Activated T-helper 2 cell treated with anti-CD3 and anti-CD28 coated beads, Interferon-gamma antibody, Interleukin-2, Interleukin-4, amounts not matched to agents 10 μg/mL and 5 μg/mL and 100 μg/mL, durations not matched to agents 14 hours and 24 hours and 36 hours (primary cell): ENCODE measurements around the gene MRPL12. TPM values are rescaled to one million over a fixed set of nuclear protein-coding genes. Genes with fewer than 3 reads are reported as not detected.

Source experiments
- DNase-seq: peaks from one replicate; pipeline ENCODE4 v3.0.0; 2021; ENCODE audit warnings: low spot score
- H3K27ac Mint-ChIP-seq: one replicate; pipeline ENCODE4 v1.8.0; 2021; ENCODE audit warnings: mixed read lengths
- H3K27me3 Mint-ChIP-seq: one replicate; pipeline ENCODE4 v1.8.0; 2021; ENCODE audit warnings: low read depth, mixed read lengths
- H3K36me3 Mint-ChIP-seq: one replicate; pipeline ENCODE4 v1.8.0; 2021; ENCODE audit warnings: low read depth, mixed read lengths
- H3K4me1 Mint-ChIP-seq: one replicate; pipeline ENCODE4 v1.8.0; 2021; ENCODE audit warnings: low read depth, mixed read lengths
- H3K4me3 Mint-ChIP-seq: one replicate; pipeline ENCODE4 v1.8.0; 2021; ENCODE audit warnings: low read depth, mild to moderate bottlenecking, moderate library complexity, mixed read lengths
- H3K9me3 Mint-ChIP-seq: one replicate; pipeline ENCODE4 v1.8.0; 2021; ENCODE audit warnings: mixed read lengths
- intact Hi-C: fragments of 100-400 bp; cut with micrococcal nuclease; formaldehyde crosslinking; loops from one replicate; pipeline ENCODE4 v1.15.1; 2023
- total RNA-seq: library from RNA; stranded (reverse); gene quantifications from 2 replicates; pipeline ENCODE4 v1.2.3, GENCODE V29; 2022

The MRPL12 gene
- total RNA-seq, 1 donor from 2014 or later, result 179 TPM

DNA sequence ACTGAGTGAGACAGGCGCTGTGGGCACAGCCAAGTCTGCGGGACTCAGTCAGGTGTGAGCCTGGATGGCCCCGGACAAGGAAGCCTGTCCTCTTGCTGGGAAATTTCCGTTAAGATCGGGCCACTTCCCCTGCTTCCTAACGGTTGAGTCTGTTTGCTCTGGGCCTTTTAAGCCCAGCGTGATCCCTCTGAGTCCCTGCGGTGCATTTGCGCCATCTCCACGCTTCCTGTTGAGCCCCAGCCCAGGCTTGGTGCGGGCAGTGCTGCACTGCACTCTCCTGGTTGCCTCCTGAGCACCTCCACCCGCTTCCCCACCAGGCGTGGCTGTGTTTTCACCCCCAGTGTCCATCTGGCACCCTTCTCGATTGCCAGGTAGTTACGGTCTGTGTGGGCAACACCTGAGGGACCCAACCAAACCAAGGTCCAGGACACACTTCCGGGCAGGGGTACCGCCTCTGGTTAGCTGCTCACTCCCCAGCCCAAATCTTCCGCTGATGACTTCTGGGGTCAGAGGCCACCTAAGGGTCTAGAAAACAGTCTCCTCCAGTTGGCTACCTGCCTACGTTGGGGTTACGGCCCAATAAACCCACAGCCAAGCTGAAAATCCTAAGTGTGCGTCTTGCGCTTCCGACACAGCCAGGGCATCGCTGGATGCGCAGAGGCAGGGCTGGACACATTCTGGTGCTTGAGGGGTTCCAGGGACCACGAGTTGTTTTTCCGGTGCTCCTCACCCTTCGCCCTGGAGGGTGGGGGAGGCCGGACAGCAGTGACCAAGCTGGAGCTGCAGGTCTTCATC is 7.5 kb downstream of the MRPL12 start:
- Mint-ChIP-seq H3K4me3 (peak overlapping the region; percentile 75), H3K27ac (peak overlapping the region; percentile 59), H3K27me3 (no peaks in the 10 kb centered on the region), H3K4me1 (peaks cover 11% of the 10 kb centered on the region), H3K36me3 (peaks cover 29% of the 10 kb centered on the region), H3K9me3 (no peaks in the 10 kb centered on the region)
- DNase-seq, result no peak
- intact Hi-C loops, result no loop called here

DNA sequence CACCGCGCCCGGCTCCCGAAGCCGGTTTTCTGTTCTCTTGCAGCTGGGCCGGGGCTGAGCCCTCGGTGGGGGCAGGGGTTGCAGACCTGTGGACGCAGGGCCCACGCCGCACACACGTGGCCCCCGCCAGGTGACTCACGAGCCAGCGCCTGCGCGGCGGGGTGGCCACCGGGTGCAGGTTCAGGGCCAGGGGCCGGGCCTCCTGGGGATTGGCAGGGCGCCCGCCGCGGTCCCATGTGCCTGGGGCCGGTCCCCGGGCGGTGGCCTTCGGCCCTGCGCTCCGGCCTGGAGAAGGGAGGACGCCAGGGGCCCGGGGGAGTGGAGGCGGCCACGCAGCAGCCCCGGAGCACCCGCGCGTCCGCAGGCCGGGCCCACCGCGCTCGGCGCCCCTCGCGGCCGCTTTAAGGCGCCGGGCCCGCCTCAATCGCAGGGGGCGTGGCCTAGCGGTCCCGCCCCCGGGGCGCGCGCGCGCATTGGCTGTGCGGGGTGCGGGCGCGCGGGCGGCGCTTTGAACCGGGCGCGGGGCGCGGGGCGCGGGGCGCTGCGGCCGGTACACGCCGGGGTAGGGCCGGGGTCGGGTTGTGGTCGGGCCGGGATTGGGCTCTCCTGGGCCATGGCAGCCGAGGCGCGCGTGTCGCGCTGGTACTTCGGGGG is 8.8 kb downstream of the MRPL12 start, which contains the start of gene SLC25A10:
Gene SLC25A10 (plus strand): TSS at position 471 of the 654 bp plus-strand sequence. CDS start 143 bp downstream, at position 614.
- Mint-ChIP-seq H3K36me3 (peaks cover 17% of the 10 kb centered on the region), H3K9me3 (no peaks in the 10 kb centered on the region), H3K4me3 (peak within 1 kb of the TSS; percentile 95), H3K4me1 (peaks cover 11% of the 10 kb centered on the region), H3K27ac (peak within 1 kb of the TSS; percentile 86), H3K27me3 (no peaks in the 10 kb centered on the region)
- peak; percentile 79 for DNase-seq
- intact Hi-C loops, result loop anchor here (1.0 kb wide), 1 partner anchor 9 kb away; the partner anchor contains the start of gene MRPL12

DNA sequence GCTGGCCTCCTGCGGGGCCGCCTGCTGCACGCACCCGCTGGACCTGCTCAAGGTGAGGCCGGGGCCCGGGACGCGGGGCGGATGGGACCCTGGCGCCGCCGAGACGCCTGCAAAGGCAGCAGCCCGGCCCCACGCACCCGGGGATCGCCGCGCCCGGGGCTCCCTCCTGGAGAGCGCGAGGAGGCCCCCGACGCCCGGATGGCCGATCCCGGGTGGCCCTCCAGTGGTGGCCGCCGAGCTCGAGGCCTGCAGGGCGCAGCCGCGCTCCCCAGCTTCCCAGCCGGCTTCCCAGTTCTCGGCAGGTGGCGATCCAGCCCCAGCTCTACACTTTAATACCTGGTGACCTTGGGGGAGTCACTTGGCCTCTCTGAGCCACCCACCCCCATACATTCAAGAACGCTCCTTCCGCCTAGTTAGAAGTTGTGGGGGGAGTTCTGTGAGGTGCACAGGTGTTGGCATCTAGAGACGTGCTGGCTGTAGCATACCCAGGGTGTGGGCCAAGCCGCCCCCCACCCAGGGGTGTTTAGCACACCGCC is 9.4 kb downstream of the MRPL12 start:
- H3K27ac Mint-ChIP-seq, result peak overlapping the region; percentile 86
- H3K9me3 Mint-ChIP-seq, result no peaks in the 10 kb centered on the region

GRCh38 chr17:81713004-81713555 is 9.9 kb downstream of the MRPL12 start:
- Mint-ChIP-seq H3K4me1 (peaks cover 11% of the 10 kb centered on the region), H3K9me3 (no peaks in the 10 kb centered on the region), H3K36me3 (peaks cover 10% of the 10 kb centered on the region), H3K4me3 (peak overlapping the region; percentile 95), H3K27me3 (no peaks in the 10 kb centered on the region), H3K27ac (peak overlapping the region; percentile 86)
- intact Hi-C loops, result no loop called here
- no peak for DNase-seq

More for the DNA sequence above, 9.4 kb downstream of the MRPL12 start:
- H3K4me3 Mint-ChIP-seq, result peak overlapping the region; percentile 95
- H3K36me3 Mint-ChIP-seq, result peaks cover 14% of the 10 kb centered on the region
- DNase-seq, result no peak
- intact Hi-C loops, result loop anchor here (1.0 kb wide), 1 partner anchor 9 kb away; the partner anchor contains the start of gene MRPL12
- H3K27me3 Mint-ChIP-seq, result no peaks in the 10 kb centered on the region
- peaks cover 11% of the 10 kb centered on the region for H3K4me1 Mint-ChIP-seq

DNA sequence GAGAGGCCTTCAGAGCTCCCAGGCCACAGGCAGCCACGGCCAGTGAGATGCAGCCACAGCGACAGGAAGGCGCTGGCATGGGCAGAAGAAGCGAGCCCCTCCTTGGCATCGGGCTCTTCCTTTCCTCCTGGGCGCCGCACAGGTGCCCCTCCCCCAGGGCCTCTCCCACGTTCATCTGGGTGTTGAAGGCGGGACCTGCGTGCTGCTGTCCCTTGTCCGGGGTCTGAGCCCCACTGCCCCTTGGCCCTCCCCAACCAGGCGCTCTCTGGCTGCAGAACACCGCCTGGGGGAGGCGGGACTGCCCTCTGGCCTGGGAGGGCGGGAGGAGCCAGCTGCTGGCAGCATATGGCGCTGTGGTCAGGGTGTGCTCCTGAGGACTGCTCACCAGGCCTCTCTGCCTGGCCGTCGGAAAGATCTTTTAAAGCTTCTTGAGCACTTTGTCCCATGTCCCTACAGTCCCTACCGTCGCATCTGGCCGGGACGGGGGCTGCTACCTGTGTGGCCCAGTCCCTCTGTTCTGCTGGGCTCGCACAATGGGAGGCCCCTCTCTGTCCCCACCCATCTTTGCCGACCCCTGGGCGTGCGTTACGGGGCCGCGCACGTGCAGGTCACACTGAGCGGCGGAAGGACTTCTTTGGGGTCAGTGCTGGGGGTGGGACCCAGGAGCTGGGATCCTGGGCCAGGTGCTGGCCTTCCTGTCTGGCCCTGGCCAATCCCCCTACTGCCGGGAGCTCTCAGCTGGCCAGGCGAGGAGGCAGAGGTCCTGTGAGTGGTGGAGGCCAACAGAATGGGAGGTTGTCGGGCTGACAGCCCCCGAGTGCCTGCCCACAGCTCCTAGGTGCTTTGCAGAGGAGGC is 10.6 kb downstream of the MRPL12 start:
- H3K4me3 Mint-ChIP-seq, result peak overlapping the region; percentile 95
- H3K4me1 Mint-ChIP-seq, result peaks cover 11% of the 10 kb centered on the region
- no peaks in the 10 kb centered on the region for H3K27me3 Mint-ChIP-seq
- intact Hi-C loops, result no loop called here
- H3K27ac Mint-ChIP-seq, result no peak overlapping the region
- peaks cover 9% of the 10 kb centered on the region for H3K36me3 Mint-ChIP-seq
- H3K9me3 Mint-ChIP-seq, result no peaks in the 10 kb centered on the region
- no peak for DNase-seq

- Mint-ChIP-seq H3K4me3 (peak overlapping the region; percentile 26), H3K27me3 (no peaks in the 10 kb centered on the region), H3K27ac (no peak overlapping the region), H3K9me3 (no peaks in the 10 kb centered on the region), H3K4me1 (peaks cover 11% of the 10 kb centered on the region), H3K36me3 (peaks cover 9% of the 10 kb centered on the region)
- intact Hi-C loops, result no loop called here
- no peak for DNase-seq
Measured at GRCh38 chr17:81714412-81715106, 11.4 kb downstream of the MRPL12 start.

DNA sequence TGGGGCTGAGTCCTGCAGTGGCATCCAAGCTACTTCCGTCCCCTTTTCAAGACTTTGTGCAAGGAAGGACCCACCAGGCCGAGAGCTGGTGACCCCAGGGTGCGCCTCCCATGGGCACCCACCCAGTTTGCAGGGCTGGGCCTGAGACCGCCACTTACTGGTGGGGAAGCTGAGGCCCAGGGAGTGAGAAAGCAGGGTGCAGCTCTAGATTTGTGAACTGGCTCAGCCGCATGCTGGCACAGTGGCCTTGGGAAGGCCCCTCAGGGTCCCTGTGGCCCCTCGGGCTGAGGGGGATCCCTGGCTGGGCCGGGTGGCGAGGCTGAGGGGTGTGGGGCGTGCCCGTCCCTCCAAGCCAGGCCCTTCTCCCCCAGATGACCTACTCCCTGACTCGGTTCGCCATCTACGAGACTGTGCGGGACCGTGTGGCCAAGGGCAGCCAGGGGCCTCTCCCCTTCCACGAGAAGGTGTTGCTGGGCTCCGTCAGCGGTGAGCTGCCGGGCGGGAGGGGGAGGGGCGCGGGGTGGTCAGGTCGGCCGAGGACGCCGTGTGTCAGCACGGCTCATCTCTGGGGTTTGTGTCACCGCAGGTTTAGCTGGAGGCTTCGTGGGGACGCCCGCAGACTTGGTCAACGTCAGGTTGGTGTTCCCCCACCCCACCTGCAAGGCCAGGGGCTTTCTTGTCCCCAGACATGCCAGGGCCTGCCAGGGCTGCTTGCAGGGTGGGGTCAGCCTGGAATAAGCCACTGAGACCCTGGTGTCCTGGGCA is 12.1 kb downstream of the MRPL12 start:
- Mint-ChIP-seq H3K9me3 (no peaks in the 10 kb centered on the region), H3K27me3 (no peaks in the 10 kb centered on the region), H3K4me1 (peaks cover 11% of the 10 kb centered on the region), H3K4me3 (no peak overlapping the region), H3K36me3 (peaks cover 4% of the 10 kb centered on the region), H3K27ac (no peak overlapping the region)
- DNase-seq, result no peak
- intact Hi-C loops, result no loop called here

GRCh38 chr17:81715872-81716673 is 12.9 kb downstream of the MRPL12 start:
- intact Hi-C loops, result no loop called here
- DNase-seq, result no peak
- peaks cover 5% of the 10 kb centered on the region for H3K4me1 Mint-ChIP-seq
- H3K27ac Mint-ChIP-seq, result no peak overlapping the region
- no peaks in the 10 kb centered on the region for H3K27me3 Mint-ChIP-seq
- no peak overlapping the region for H3K4me3 Mint-ChIP-seq
- peaks cover 4% of the 10 kb centered on the region for H3K36me3 Mint-ChIP-seq
- no peaks in the 10 kb centered on the region for H3K9me3 Mint-ChIP-seq

GRCh38 chr17:81716674-81716996 is 13.5 kb downstream of the MRPL12 start:
- intact Hi-C loops, result no loop called here
- DNase-seq, result no peak
- H3K4me3 Mint-ChIP-seq, result no peak overlapping the region

GRCh38 chr17:81717049-81717765 is 14.0 kb downstream of the MRPL12 start:
- H3K36me3 Mint-ChIP-seq, result peaks cover 4% of the 10 kb centered on the region
- no peak for DNase-seq
- no peaks in the 10 kb centered on the region for H3K27me3 Mint-ChIP-seq
- intact Hi-C loops, result no loop called here
- H3K27ac Mint-ChIP-seq, result no peak overlapping the region
- H3K4me3 Mint-ChIP-seq, result no peak overlapping the region
- no peaks in the 10 kb centered on the region for H3K9me3 Mint-ChIP-seq
- H3K4me1 Mint-ChIP-seq, result peaks cover 5% of the 10 kb centered on the region

More at GRCh38 chr17:81716674-81716996, 13.5 kb downstream of the MRPL12 start:
- no peak overlapping the region for H3K27ac Mint-ChIP-seq
- no peaks in the 10 kb centered on the region for H3K27me3 Mint-ChIP-seq
- no peaks in the 10 kb centered on the region for H3K9me3 Mint-ChIP-seq
- peaks cover 5% of the 10 kb centered on the region for H3K4me1 Mint-ChIP-seq
- peaks cover 4% of the 10 kb centered on the region for H3K36me3 Mint-ChIP-seq
